GM18870 (cell line): ENCODE results near the gene OR2D2.
"Not testable (repeated sequence)": the region's sequence is repeated elsewhere in the genome, so short reads cannot be mapped to it uniquely, and the experiment has no call there.

ENCODE experiments used
- ATAC-seq: cut with Tn5 transposase; IDR thresholded peaks from one replicate; pipeline ENCODE4 v1.9.1; 2021; ENCODE audit warnings: moderate library complexity; ENCODE audit not compliant: unreplicated experiment

The OR2D2 gene, protein sequence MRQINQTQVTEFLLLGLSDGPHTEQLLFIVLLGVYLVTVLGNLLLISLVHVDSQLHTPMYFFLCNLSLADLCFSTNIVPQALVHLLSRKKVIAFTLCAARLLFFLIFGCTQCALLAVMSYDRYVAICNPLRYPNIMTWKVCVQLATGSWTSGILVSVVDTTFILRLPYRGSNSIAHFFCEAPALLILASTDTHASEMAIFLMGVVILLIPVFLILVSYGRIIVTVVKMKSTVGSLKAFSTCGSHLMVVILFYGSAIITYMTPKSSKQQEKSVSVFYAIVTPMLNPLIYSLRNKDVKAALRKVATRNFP

DNA sequence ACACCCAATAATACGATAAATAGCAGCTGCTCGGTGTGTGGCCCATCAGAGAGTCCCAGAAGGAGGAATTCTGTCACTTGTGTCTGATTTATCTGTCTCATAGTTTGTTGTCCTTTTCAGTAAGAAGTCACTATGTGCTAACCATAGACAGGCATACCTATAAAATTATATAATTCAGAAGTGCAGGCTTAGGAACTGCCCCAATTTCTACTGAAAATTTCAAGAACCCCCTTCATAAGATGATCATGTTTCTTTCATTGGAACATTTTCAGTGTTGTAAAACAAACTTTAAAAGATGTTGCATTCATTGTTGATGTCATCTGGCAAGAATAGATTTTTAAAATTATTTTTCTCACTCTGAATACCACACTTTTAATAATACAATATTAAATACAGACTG lies at the start of gene OR2D2:
Gene OR2D2 (minus strand): TSS at position 101 of the 400 bp plus-strand sequence. CDS start 0 bp downstream, at position 101.
- ATAC-seq, result no peak

DNA sequence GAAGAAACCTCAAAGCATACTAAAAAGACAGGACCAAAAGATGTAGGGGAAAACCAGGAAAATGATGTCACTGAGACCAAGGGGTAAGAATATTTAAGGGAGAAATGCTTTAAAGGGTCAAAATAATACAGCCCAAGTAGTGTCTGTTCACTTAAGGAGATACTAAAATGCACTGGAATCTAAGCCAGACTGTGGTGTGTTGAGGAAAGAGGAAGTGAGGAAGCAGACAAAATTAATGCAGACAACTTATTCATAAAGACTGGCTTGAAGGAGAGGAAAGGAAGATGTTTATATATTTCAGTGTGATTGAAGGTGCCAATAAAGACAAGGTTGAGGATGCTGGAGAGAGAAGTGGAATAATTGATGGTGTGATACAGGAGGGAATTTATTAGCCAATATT lies 49.7 kb upstream of the OR2D2 start:
- ATAC-seq, result no peak

DNA sequence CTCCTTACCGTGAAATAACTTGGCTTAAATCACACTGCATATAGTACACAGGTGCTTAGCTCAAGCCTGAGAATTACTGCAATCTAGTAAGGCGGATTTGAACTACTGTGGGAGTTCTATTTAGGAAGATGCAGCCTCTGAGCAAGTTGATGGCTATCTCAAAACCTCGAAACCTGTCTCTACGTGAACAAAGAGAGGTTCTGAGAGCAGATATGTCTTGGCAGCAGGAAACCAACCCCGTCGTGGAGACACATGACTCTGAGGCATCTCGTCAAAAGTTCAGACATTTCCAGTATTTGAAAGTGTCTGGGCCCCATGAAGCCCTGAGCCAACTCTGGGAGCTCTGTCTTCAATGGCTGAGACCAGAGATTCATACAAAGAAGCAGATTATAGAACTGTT lies 39.8 kb upstream of the OR2D2 start:
- no peak for ATAC-seq

DNA sequence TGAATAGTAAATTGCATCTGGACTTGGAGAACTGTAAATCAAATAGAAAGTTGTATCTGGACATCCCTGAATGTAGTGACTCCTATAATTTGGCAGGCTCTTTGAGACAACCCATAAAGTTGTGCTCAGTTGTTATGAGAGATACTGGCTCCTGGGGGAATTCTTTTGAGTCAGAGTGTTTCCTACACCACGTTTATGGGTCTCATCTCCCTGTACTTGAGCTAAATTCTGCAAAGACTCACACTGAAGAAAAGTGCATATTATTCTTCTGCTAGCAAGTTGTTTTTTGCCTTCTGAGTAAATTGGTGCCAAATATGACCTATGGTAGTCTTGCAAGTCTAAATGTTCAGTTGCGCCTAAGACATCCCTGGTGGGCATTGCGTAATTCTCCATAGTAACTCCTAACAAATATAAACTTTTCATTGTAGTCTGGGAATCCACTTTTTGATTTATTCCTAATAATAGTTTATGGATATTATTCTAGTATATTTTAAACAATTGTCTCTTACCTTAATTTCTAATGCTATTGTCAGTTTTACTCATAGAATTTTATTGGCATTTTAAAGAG lies 38.9 kb upstream of the OR2D2 start:
- no peak for ATAC-seq

DNA sequence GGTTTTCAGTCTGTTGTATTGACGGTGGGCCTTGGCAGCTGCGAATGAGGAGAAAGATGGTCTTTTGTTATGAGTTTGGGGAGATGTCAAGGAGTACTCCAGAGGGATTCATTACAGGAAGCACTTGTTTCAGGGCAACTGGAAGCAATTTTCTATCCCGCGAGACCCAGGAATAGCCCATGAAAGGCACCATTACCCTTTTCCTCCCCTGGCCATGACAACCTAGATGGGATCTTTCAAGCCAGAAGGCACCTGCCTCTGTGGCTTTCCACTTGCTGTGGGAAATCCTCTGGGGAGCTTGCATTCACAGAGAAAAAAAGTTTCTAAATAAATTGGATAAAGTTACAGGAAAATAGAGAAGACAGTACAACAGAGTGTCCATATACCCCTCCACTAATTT lies 36.6 kb upstream of the OR2D2 start:
- ATAC-seq, result no peak

DNA sequence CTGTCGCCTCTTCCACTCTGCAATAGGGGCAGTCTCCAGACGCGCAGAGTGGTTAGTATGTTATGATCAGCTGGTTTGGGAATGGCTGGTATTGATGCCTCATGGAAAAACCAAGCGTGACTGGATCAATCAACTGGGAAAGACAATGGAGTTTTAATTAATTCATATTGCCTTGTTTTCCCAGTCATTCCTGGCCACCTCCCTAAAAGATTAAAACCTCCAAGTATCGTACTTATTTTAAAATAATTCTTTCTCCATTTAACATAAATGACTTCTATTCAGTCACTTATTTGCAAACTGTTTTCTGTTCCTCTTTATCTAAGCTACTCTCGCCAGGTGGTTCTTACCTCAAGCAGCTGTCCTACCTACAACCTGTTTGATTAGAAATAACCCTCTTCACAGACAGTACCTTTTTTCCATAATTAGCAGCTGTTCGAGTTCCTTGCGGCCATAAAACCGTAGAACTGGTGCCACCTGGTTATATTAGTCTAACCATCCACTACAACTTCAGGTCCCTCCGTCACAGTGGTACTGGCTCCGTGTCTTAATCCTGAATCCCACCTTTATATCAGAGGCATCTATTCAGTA lies 34.8 kb upstream of the OR2D2 start:
- ATAC-seq, result peak; percentile 59

DNA sequence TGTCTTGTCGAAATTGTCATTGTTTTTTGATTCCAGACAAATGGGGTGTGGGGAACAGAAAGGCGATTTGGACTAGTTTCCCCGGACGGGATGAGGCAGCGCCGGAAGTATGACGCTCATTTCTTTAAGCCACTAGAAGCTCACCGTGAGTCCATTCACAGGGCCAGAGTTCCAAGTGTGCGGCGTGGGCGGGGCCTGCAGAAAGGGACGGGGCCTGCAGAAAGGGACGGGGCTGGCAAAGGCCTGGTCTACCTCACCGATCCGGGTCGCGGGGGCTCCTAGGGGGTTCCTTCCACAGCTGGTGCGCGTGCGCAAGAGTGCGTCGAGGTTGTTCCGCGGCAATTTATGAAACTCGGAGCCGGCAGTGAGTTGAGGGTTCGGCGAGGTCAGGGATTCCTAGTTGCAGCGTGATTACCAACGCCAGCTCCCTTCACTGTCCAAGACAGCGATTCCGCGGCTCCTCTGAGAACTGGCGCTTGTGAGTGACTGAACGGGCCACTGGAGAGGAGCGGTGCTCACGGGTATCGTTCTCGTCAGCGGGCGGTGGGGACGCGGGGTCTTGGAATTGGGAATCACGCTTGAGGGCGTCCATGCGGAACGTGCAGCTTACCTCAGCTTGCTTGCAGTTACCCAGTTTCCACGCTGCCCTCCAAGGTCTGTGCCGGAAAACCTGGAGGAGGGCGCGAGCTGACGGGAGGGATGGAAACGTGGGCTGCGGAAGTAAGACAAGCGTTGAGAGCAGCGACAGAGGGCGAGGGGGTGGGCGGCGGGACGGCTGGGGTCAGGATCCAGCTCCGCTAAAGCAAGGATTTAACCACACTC lies 34.1 kb upstream of the OR2D2 start, which contains the start of gene ZNF215:
Gene ZNF215 (plus strand): TSS at position 219 of the 822 bp plus-strand sequence. CDS start 5,847 bp downstream, outside the sequence.
- peak; percentile 71 for ATAC-seq

DNA sequence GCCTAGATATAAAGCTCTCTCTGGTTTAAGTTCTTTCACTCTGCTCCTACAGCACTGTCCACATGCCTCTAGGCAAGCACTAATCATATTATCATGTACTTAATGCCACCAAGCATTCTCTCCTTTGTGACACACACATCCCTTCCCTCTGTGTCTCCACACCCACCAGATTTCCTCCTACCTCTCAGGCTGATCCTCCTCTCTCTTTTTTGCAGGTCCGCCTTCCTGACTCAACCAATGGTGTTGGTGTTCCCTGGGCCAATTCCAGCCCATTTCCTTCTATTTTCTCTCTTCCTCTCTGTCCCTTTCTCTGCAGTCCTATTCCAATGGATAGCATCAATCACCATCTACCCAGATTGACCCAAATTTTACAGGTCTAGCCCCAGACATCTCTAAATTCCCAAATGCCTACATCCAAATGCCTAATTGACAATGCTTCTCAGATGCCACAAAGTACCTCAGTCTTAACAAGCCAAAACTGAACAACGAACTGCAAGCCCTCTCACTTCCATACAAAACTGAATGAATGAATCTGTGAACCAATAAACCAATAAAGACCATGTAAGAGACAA lies 33.4 kb upstream of the OR2D2 start:
- peak; percentile 2 for ATAC-seq

DNA sequence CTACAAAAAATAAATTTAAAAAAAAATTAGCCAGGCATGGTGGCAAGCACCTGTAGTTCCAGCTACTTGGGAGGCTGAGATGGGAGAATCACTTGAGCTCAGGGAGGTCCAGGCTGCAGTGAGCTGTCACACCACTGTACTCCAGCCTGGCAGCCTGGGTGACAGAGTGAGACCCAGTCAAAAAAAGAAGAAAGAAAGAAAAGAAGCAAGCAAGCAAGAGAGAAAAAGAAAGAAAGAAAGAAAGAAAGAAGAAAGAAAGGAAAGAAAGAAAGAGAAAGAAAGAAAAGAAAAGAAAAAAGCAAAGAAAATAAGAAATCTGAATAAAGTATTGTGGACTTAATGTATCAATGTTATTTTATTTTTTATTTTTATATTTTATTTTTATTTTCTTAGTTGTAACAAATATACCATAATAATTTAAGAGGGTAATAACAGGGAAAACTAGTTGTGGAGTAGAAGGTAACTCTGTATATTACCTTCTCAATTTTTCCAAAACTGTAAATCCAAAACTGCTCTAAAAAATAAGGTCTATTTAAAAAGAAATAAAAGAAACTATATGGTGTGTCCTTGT lies 32.8 kb upstream of the OR2D2 start:
- no peak for ATAC-seq

DNA sequence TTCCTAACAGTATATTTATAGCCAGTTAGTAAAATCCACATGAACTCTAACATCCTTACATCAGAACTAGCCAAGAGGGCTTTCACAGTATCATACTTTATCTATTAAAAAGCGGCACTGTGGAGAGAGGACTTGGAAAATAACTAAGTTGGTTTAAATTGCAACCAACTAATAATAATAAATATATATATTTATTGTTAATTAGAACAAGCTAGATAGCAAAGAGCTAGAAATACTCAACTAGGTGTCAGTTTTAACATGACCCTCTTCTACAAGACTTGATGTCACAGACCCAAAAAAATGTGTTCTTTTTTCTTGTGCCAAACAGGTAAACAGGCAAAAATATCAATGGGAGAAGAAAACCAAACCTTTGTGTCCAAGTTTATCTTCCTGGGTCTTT lies 28.4 kb upstream of the OR2D2 start, which contains the start of gene OR2D3:
Gene OR2D3 (plus strand): TSS at position 301 of the 400 bp plus-strand sequence. CDS start 0 bp downstream, at position 301.
- ATAC-seq, result no peak

DNA sequence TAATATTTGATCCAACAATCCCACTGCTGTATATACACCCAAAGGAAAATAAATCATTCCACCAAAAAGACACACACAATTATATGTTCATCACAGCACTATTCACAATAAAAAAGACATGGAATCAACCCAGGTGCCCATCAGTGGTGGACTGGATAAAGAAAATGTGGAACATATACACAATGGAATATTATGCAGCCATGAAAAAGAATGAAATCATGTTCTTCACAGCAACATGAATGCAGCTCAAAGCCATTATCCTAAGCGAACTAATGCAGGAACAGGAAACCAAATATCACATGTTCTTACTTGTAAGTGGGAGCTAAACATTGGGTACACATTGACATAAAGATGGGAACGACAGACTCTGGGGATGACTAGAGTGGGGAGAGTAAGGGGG lies 27.4 kb upstream of the OR2D2 start:
- no peak for ATAC-seq

DNA sequence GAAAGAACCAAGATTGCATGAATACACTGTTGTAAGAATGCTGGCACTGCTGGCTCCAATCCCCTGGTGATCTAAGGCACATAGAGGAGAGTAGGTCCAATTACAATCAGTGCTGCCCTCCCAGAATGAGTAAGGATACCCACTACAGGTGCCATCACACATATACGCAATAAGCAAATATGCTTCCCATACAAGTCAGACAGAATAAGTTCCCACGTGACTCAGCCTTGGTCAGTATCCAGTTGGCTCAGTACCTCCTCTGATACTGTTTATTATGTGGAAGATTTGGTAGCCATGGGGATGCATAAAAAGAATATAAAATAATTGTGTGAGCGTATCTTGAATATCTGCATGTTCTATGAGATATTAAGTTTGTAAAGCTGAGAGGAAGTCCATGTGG lies 19.6 kb upstream of the OR2D2 start:
- no peak for ATAC-seq

DNA sequence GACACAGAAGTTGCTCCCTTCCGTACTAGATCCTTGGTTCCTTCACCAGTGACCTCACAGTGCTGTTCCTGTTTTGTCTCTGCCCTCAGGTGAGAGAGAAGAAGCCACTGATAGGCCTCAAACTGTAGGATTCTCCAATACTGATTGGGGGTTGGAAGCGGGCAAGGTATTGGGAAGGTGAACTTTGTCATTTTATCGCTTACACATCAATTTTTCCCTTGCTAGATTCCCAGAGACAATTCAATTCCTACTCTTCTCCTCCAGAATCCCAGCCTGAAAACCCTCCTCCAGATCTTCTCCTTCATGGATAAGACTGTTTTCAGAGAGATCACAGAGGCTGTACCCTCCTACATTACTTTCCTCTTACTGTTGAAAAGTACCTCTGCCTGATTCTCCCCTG lies 19.1 kb upstream of the OR2D2 start:
- no peak for ATAC-seq

DNA sequence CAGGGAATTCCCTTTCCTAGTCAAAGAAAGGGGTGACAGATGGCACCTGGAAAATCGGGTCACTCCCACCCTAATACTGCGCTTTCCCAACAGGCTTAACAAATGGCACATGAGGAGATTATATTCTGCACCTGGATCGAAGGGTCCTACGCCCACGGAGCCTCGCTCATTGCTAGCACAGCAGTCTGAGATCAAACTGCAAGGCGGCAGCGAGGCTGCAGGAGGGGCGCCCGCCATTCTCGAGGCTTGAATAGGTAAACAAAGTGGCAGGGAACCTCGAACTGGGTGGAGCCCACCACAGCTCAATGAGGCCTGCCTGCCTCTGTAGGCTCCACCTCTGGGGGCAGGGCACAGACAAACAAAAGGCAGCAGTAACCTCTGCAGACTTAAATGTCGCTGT lies 12.5 kb upstream of the OR2D2 start:
- not testable (repeated sequence) for ATAC-seq

DNA sequence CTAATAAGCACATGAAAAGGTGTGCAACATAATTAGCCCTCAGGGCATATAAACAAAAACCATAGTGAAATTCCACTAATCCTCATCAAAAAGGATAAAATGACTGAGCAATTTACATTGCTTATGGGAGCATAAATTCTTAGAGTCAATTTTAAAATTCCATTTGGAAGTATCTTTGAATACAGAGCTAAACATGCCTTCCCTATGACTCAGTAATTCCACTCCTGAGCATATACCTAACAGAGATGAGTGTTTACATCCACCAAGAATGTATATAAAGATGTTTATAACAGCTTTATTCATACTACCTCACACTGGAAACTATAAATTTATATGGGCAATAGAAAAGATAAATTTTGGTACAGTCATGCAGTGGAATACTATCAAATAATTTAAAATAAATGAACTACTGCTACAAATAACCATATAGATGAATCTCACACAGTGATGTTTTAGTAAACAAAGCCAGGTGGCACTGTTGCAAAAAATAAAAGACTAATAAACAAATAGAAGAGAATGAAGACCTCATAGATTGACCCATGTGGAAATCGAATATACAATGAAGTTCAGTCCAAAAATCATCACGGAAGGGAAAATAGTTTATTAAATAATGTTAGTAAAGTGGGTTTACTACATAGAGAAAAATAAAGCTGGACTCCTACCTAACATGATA lies 8.2 kb upstream of the OR2D2 start:
- no peak for ATAC-seq

DNA sequence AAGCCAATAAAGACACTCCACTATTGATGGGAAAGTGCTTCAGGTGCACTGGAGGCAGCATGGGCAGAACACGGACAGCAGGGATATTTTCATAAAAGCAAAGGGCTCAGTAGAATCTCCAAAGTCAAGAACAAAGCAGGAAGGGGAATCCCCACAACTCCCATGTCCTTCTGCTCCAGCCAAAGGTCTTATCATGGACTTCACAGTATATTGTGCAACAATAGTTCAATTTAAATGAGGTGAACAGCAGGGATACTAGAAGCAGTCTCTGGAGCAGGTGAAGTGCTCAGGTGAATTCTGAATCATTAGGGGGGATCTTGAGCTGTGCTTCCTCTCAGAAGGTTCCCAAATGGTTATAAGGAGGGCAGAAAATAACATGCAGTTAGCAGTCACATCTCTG lies 6.6 kb upstream of the OR2D2 start:
- ATAC-seq, result no peak

DNA sequence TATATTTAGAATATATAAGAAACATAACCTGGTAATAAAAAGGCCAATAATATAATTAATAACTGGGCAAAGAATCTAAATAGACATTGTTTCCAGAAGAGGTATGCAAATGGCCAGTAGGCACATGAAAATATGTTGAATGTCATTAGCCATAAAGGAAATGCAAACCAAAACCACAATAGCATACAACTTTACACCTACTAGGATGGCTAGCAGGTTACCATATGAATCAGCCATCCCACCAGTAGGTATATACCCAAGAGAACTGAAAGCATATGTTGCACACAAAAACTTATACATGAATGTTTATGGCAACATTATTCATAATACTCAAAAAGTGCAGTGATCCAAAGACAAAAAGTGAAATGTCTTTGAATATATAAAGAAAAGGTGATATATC lies 2.7 kb upstream of the OR2D2 start:
- peak; percentile 93 for ATAC-seq

DNA sequence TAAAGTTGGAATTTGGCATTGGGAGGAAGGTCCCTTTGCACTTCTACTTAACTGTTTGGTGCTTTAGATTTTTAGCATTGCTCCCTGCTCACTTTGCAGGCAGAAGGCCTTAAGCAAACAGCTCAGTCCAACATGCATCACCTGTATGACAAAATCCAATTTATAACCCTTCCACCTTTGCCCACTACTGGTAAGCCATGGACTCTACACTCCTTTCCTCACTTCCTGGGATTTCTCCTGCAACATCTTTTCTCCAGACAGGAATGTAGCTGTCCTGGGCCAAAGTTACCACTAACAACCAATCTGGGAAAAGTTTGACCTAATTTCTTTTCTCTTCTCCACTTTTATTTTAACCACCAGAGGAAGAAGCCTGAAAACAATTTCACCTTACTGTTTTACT lies 1.8 kb upstream of the OR2D2 start:
- no peak for ATAC-seq

DNA sequence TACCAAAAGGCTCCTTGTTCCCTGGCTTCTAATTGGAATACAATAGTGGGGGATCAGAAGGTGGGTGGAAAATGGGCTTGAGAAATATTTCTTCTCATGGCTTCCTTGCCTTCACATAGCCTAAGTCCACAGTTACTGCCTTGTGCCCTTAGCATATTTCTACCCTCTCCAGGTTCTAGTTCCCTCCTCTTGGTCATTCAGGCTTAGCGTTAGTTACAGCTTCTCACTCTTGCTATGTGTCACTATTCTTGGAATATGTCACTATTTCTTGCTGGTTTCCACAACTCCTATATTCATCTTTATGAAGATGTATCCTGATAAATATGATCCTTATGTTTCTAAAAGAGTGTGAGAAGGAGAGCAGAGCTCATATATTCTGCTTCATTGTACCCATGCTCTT lies 2.5 kb downstream of the OR2D2 start:
- no peak for ATAC-seq

DNA sequence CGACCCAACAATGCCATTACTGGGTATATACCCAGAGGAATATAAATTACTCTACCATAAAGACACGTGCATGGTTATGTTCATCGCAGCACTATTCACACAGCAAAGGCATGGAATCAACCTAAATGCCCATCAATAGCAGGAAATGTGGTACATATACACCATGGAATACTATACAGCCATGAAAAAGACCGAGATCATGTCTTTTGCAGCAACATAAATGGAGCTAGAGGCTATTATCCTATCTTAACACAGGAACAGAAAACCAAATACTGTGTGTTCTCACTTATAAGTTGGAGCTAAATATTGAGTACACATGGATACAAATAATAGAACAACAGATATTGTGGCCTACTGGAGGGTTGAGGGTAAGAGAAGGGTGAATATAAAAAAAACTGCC lies 3.5 kb downstream of the OR2D2 start:
- ATAC-seq, result no peak
